ENCODE results near the gene KCP. TPM values are rescaled to one million over a fixed set of nuclear protein-coding genes. Genes with fewer than 3 reads are reported as not detected.

KCP gene
- total RNA-seq, 1 donor from 2014 or later = 0.70 TPM

- DNase-seq (ENCODE audit: extremely low spot score, unreplicated experiment) = no peak
- Mint-ChIP-seq H3K27ac (ENCODE audit: unreplicated experiment) (no peak overlapping the region), H3K27me3 (ENCODE audit: unreplicated experiment) (peaks cover 59% of the 10 kb centered on the region), H3K36me3 (ENCODE audit: unreplicated experiment) (no peaks in the 10 kb centered on the region), H3K4me3 (ENCODE audit: unreplicated experiment) (no peak overlapping the region), H3K9me3 (ENCODE audit: unreplicated experiment) (no peaks in the 10 kb centered on the region), H3K4me1 (ENCODE audit: unreplicated experiment) (peaks cover 1% of the 10 kb centered on the region)
- TF ChIP-seq CTCF (IDR thresholded peaks at IDR 0.05) = no peak
These were observed 12.9 kb upstream of the KCP start for GRCh38 chr7:128923411-128923800.

- no peak for DNase-seq (ENCODE audit: extremely low spot score, unreplicated experiment)
- Mint-ChIP-seq H3K36me3 (ENCODE audit: unreplicated experiment) (no peaks in the 10 kb centered on the region), H3K4me1 (ENCODE audit: unreplicated experiment) (peaks cover 1% of the 10 kb centered on the region), H3K9me3 (ENCODE audit: unreplicated experiment) (no peaks in the 10 kb centered on the region), H3K27ac (ENCODE audit: unreplicated experiment) (no peak overlapping the region), H3K4me3 (ENCODE audit: unreplicated experiment) (no peak overlapping the region), H3K27me3 (ENCODE audit: unreplicated experiment) (peaks cover 66% of the 10 kb centered on the region)
- TF ChIP-seq CTCF (IDR thresholded peaks at IDR 0.05) = no peak
These were observed 12.2 kb upstream of the KCP start for GRCh38 chr7:128922496-128923410.

DNA sequence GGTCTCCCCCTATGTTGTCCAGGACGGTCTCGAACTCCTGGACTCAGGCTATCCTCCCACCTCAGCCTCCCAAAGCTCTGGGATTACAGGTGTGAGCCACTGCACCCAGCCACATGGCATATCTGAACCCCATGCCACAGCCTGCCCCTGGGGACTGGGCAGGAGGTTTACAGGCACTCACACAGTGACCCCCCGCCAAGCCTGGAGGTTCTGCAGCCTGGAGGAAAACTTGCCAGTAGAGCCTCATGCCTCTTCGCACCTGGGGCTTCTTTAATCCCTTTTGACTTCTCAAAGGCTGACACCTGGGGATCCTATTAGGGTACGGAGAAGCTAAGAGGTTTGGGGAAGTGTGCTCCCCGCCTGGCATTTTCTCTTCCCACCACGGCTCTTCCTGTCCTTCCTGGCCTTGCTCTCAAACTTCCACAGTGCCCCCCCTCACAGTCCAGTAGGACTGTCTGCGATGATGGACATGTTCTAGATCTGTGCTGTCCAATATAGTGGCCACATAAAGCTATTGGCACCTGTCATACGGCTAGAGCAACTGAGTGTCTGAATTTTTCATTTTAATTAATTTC, 11.4 kb upstream of the KCP start:
- Mint-ChIP-seq H3K36me3 (ENCODE audit: unreplicated experiment) (no peaks in the 10 kb centered on the region), H3K27me3 (ENCODE audit: unreplicated experiment) (peaks cover 70% of the 10 kb centered on the region), H3K27ac (ENCODE audit: unreplicated experiment) (no peak overlapping the region), H3K9me3 (ENCODE audit: unreplicated experiment) (no peaks in the 10 kb centered on the region), H3K4me3 (ENCODE audit: unreplicated experiment) (no peak overlapping the region), H3K4me1 (ENCODE audit: unreplicated experiment) (peaks cover 1% of the 10 kb centered on the region)
- TF ChIP-seq CTCF (IDR thresholded peaks at IDR 0.05) = no peak
- DNase-seq (ENCODE audit: extremely low spot score, unreplicated experiment) = no peak

- Mint-ChIP-seq H3K9me3 (ENCODE audit: unreplicated experiment) (no peaks in the 10 kb centered on the region), H3K27me3 (ENCODE audit: unreplicated experiment) (peaks cover 71% of the 10 kb centered on the region), H3K4me1 (ENCODE audit: unreplicated experiment) (peaks cover 1% of the 10 kb centered on the region), H3K4me3 (ENCODE audit: unreplicated experiment) (no peak overlapping the region), H3K36me3 (ENCODE audit: unreplicated experiment) (no peaks in the 10 kb centered on the region), H3K27ac (ENCODE audit: unreplicated experiment) (no peak overlapping the region)
- DNase-seq (ENCODE audit: extremely low spot score, unreplicated experiment) = no peak
- no peak for TF ChIP-seq CTCF (IDR thresholded peaks at IDR 0.05)
These were observed 10.5 kb upstream of the KCP start for GRCh38 chr7:128920913-128921582.

Measured in osteocyte (in vitro differentiated cells).